GM20431 (cell line): Measurements from ENCODE around the gene LYZL1.
"Not testable (repeated sequence)": the region's sequence is repeated elsewhere in the genome, so short reads cannot be mapped to it uniquely, and the experiment has no call there.

ENCODE experiments used
- in situ Hi-C: fragments of 300-500 bp; cut with MseI, MboI; formaldehyde crosslinking; loops from one replicate; pipeline ENCODE4 v1.15.0; 2020; ENCODE audit warnings: low sequenced_read_pairs; ENCODE audit not compliant: unreplicated experiment

LYZL1 gene

DNA sequence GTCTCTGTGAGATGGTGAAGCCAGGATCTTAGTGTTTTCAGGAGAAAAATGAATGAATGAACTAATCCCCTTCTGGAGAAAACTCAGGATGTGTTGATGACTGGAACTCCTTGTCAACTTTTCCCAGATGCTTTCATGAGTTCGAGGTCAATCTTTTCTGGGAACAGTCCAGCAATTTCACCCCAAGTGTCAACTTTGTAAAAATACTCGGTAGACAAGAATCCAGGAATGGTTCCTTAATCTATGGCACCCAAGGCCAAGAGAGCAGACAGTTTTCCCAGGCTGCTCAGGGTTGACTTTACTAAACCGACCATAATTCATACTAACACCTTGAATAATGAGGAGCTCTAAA lies 31.1 kb upstream of the LYZL1 start:
- in situ Hi-C loops: no loop called here

DNA sequence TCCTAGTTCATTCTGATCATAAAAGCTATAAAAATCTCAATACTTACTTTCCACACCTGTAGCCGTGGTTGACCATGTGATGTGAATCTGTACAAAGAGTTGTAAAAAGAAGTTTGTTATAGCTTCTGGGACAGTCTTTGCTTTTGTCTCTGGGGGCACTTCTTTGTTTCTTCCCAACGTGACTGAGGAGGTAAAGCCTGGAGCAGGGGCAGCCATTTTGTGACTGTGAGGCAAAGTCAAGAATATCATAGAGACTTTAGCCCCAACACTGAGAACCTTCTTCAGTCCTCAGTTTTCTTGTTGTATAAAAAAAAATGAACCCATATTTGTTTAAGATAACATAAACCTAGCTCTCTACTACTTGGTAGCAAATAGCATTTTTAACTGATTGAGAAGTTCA lies 29.4 kb upstream of the LYZL1 start:
- in situ Hi-C loops: no loop called here

DNA sequence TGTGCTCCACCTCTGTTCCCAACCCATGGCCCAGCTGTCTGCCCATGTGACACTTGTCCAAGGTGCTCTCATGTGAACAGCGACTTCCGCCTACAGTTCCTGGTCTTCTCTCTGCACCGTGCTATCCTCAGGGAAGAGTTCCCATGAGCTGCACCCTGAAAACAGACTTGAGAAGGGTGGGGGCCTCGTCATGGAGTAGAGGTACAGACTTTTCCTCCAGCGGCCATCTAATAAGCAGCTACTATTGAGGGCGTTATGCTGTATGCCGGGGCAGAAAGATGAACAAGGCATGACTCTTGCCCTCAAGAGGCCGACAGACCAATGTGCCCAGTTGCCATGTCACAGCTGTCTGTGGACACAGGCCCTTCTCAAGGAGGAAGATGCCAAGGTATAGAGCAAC lies 25.4 kb upstream of the LYZL1 start:
- in situ Hi-C loops: no loop called here

DNA sequence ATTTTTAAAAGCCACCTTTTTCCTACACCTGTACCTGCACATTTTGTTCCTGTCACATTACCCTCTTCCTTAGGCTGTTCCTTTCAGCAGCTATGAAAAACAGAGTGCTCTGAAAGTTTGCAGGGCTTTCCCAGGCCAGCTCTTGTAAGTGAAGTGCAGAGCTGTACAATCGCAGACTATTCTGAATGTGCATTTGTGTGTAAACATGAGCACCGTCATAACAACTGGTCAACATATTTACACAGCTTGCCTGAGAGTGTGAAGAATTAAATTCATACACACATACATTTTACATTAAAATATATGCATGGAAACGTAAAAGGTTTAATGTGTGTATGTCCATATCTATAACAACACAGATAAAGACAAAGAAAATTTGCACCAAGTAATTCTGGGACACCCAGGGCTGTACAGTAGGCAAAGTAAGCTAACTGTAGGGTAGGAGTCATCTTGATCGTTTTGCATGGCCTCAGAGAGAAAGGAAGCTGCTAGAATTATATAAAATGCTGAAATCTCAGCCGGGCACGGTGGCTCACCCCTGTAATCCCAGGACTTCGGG lies 23.6 kb upstream of the LYZL1 start:
- in situ Hi-C loops: no loop called here

DNA sequence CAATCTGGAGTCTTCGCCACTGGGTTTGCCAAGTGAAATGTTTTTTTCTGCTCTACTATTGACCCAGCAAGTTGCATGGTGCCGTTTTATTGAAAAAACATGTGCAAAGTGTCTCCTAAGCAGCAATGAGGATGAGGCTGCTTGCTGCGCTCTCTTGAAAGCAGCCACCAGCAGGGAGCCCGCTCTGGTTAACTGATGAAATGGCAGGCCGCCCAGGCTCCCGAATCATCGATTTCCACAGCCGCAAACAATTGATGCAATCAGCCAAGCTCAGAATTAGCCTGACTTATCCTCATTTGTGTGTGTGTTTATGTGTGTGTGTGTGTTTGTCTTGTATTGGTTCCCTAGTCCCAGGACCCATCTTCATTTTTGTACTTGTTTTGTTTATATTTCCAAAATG lies 22.2 kb upstream of the LYZL1 start:
- in situ Hi-C loops: no loop called here

DNA sequence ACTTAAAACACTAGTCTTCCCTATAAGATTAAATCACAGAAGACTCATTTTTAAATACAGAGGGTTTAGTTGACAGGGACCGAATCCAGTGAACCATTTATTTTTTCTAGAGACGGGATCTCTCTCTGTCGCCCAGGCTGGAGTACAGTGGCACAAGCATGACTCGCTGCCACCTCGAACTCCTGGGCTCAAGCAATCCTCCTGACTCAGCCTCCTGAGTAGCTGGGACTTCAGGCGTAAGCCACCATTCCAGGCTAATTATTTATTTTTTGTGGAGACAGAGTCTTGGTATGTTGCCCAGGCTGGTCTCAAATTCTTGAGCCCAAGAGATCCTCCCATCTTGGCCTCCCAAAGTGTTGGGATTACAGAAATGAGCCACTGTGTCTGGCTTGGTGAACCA lies 20.9 kb upstream of the LYZL1 start:
- in situ Hi-C loops: no loop called here

DNA sequence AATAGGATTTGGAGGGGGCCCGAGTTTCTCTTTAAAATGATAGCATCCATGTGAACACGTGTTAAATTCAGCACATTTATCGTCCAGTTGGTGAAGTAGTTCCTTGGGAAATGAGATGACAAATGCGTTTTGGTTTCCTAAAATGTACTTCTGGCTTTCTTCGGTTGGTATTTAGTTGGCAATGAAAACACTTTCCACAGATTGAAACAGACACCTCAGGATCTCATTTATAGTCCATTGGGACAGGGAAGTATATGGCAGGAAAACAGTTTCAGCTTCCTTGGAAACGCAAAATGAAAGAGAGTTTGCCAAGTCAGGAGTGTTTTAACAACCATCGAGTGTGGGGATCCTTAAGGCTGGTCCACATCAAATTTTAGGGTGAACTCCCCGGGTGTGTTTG lies 19.4 kb upstream of the LYZL1 start:
- in situ Hi-C loops: no loop called here

DNA sequence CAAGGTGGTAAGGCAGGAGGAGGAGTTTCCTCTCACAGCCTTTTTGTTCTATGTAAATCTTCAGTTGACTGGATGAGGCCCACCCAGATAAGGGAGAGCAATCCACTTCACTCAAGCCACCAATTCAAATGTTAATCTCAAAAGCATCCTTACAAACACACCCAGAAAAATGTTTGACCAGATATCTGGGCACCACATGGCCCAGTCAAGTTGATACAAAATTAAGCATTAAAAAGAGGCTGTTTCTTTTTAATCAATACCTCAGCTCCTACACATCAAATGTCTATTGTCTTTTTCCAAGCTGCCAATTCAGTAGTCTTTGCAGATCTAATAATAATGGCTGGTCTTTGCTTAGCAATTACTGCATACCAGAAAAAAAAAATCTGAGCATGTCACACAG lies 18.0 kb upstream of the LYZL1 start:
- in situ Hi-C loops: no loop called here

DNA sequence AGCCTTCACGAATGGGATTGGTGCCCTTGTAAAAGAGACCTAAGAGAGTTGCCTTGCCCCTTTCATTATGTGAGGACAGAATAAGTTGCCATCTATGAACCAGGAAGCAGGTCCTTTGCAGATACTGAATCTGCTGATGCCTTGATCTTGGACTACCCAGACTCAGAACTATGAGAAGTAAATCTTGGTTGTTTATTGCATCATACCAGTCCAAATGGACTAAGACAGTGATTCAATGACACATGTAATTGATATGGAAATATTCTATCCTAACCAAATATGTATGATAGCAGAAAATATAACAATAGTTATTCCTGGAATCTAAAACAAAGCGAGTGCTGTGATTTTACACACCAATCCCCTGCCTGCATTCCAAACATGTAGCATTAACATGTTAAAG lies 17.0 kb upstream of the LYZL1 start:
- in situ Hi-C loops: no loop called here

DNA sequence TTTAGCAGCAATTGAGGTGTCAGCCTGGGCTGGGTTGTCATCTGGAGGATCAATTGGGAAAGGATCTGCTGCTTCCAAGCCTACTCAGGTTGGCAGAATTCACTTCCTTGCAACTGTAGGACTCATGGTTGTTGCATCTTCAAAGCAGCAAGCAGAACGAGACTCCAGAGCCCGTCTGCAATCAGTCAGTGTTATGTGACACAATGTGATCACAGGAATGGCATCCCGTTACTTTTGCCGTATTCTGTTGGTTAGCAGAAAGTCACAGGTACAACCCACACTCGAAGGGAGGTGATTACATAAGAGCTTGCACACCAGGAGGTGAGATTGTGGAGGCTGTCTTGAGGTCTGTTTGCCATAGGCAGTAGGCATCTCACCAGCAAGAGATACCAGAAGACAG lies 15.4 kb upstream of the LYZL1 start:
- in situ Hi-C loops: no loop called here

DNA sequence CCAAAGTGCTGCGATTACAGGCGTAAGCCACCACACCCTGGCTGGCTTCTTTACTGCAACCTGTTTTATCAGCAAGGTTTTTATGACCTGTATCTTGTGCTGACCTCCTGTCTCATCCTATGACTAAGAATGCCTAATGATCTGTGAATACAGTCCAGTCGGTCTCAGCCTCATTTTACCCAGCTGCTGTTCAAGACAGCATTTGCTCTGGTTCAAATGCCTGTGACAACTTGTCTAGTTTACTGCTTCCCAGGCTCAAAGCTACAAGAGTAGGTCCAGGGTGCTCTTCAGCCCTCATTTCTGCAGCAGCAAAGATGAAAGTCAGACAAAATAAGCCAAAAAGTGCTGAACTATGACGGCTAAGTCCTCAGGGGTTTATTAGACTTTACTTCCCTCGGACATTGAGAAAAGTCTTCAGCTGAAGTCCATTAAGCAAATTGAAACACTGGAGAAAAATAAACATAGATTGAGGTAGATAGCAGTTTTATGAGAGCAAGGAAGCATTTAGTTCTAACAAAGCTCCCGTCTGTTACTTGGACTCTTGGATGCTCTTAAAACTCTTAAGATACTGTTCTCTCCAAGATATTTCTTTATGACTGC lies 12.5 kb upstream of the LYZL1 start:
- in situ Hi-C loops: no loop called here

DNA sequence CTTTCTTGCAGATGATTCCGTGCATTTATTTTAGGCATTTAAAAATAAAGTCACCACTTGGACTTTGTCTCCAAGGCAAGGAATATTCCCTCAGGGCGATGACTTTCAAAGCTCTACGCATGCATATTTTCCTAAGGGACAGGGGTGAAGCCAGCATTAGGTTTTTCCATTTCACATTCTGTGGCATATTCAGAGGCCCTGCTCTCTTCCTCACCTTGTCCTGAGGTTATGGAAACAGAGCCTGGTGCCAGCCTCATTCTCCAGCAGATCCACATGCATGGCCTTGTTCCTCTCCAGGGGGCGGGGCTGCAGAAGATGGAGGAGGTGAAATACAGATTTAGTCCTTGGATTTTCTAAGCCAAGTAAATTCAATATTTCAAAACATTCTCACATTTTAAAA lies 11.6 kb upstream of the LYZL1 start:
- in situ Hi-C loops: no loop called here

DNA sequence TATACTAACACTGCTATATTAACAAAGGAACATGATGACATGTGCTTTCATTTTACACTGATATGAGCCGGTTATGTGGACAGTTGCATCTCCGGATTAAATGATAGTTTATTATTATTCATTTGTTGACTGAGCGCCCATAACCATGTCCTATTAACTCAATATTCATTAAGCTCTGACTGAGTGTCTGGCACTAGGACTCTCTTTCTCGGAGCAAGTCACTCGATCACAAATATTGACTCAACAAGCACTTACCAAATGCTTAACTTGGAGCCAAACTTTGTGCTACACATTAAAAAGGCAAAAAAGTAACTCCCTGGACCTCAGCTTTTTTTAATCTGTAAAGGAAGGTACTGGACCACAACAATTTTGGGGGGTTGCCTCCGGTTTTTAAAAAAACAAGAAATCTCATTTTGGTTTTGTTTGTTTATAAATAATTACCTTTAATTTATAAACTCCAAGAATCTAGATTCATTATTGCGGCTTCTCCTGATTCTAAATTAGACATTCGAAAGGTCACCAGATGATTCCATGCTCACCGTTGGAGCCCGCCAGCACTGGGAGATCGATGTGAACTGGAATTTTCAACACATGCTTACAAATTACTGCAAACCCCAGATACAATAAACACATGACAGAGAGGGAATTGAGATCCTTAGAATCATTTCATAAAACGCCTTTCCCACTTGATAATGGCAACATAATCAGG lies 8.9 kb upstream of the LYZL1 start:
- in situ Hi-C loops: no loop called here

DNA sequence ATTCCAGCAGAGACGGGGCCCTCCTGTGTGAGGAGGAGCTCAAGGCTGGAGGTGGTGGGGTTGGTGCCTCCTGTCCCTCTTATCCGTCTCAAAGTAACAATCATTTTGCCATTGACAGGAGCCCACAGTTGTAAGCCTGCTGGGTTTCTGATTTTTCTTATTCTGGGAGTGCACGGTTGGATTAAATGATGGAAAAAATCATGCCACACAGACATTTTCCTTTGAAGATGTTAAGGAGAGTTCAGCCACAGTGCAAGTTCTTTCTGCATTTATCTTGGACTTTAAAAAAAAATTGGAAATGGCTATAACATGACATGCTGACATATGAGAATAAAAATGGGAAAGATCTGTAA lies 8.4 kb upstream of the LYZL1 start:
- in situ Hi-C loops: no loop called here

DNA sequence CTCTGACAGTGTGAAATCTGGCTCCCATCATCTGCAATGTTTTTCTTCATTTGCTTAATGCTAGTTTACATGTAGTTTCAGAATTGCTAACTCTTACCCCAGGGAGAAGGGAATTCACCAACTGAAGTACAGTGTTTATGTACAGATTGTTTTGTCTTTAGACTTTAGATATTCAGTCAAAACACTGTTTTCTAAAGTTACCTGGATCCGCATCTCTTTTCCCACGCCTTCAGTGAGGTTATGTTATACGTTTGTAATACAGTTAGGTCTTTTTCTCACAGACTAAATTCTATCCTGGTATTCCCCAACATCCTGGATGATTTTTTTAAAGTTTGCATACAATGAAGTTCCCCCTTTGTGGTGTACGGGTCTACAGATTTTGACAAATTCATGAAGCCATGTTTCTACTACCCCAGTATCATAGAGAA lies 3.2 kb upstream of the LYZL1 start:
- in situ Hi-C loops: no loop called here

DNA sequence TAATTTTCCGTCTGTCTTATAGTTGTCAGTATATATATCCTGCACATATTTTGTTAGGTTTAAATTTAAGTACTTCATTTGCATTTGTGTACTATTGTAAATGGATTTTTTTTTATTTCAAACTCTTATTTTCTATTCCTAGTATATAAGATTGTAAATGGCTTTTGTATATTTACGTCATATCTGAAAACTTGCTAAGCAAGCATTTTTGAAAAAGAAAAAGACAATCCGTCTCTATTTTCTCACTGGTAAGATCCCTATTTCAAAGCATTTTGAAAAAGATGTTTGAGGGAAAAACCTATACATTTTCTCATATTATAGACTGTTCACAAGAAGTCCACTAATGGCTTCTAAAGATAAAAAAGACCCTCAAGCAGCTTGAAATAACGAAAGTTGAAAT lies 1.2 kb upstream of the LYZL1 start:
- in situ Hi-C loops: no loop called here

DNA sequence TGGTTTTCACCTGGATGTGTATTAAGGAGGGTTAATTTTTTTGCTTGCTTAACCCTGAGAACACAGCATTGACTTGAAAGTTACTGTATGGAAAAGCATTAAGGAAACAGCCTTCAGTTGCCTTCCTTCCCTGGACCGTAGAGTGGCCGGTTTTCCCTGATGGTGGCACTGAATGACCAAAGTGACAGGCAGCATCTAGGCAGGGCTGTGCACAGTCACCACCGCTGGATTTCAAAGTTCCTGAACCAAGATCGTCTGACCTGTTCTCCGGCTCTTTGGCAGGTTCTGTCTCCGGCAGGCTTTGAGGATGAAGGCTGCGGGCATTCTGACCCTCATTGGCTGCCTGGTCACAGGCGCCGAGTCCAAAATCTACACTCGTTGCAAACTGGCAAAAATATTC lies 2.7 kb downstream of the LYZL1 start:
- in situ Hi-C loops: not testable (repeated sequence)

DNA sequence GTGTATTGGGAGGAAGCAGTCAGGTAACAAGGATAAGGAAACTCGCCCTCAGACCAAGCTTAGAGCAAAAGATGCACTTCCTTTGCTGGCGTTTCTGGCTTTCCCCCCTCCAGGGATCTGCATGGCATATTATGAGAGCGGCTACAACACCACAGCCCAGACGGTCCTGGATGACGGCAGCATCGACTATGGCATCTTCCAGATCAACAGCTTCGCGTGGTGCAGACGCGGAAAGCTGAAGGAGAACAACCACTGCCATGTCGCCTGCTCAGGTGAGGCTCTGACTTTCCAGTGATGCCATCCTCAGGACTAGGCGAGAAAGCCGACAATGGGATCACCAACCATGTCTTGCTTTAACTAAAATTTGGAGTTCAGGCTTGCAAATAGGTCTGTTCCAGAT lies 3.5 kb downstream of the LYZL1 start:
- in situ Hi-C loops: not testable (repeated sequence)

DNA sequence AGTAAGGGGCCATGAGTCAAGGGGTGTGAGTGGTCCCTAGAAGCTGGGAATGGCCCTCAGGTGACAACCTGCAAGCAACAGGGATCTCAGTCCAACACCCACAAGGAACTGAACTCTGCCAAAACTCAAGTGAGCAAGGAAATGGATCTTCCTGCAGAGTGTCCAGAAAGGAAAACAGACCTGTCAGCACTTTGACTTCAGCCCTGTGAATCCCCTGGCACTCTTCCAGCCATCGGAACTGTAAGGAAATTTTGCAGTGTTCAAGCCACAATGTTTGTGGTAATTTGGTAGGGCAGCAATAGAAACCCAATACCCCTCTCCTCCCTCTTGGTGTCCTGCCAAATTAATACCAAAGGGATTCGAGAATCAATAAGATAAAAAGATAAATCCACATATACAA lies 6.9 kb downstream of the LYZL1 start:
- in situ Hi-C loops: no loop called here

DNA sequence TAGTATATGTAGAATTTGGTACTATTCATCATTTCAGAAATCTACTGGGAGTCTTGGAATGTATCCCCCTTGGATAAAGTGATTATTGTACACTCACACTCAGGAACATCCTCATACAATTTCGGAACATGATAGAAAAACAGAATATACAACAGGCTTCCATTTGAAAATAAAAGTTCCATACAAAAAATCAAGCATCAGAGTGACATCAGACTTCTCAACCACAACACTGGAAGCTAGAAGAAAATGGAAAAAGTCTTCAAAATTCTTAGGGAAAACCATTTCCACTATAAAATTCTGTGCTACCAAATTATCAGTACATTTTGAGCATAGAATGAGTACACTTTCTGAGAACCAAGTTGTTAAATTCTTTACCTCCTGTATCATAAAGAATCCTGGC lies 8.8 kb downstream of the LYZL1 start:
- in situ Hi-C loops: no loop called here

DNA sequence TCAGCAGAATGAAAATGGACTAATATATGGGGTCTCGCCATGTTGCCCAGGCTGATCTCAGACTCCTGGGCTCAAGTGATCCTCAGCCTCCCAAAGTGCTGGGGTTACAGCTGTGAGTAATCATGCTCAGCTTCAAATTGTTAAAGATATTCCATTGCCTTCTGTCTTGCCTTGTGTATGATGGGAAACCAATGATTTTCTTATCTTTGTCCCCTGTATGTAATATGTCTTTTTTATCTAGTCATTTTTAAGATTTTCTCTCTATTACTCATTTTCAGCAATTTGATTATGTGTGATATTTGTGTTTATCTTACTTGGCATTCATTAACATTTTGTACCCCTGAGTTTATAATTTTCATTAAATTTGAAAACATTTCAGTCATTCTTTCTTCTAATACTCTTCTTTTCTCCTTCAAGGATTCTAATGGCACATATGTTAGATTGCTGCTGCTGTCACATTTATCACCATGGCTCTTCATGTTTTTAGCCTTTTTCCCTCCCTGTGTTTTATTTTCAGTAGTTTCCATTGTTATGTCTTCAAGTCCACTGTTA lies 12.6 kb downstream of the LYZL1 start:
- in situ Hi-C loops: loop anchor here (25.0 kb wide), 1 partner anchor 639 kb away; no protein-coding TSS in a partner anchor

DNA sequence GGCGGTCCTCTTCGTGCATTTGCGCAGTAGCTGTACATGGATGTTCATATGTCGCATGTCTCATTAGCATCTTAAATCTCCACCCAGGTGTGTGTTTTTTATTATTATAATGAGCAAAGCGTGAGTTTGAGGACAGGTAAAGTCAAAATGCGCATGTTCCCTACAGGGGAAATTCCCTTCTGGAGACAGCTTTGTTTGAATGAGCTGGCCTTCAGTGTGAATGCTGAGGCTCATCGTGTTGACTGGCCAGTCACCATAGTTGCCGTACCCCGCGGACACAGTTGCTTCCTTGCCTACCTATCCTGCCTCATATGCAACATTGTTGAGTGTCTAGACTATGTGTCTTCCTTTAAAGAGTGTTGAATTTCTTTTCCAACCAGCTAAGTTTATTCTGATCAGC lies 13.6 kb downstream of the LYZL1 start:
- in situ Hi-C loops: loop anchor here (25.0 kb wide), 1 partner anchor 640 kb away; no protein-coding TSS in a partner anchor
